Sigmoid colon (tissue), 4 donors: ENCODE measurements around the gene EIF4E.

Experiments used
- POLR2A ChIP-seq, 2 donors: fragments of 450-650 bp; IDR thresholded peaks; one replicate each; pipeline ENCODE4 v1.6.1; 2016; ENCODE audit warnings: antibody characterized with exemption in 2 of 2, mild to moderate bottlenecking in 2 of 2, moderate library complexity in 2 of 2
- POLR2AphosphoS5 ChIP-seq, 4 donors: sonication (generic); formaldehyde crosslinking; IDR thresholded peaks; one replicate each; pipeline ENCODE4 v1.6.1; 2017; ENCODE audit warnings: antibody characterized with exemption in 4 of 4
- TF ChIP-seq, protein P1 (sequence below), 4 experiments: fragments of 450-650 bp in 3 of 4; fragments of 200-600 bp in 1 of 4; IDR thresholded peaks; one replicate each; pipeline ENCODE4 v1.5.1; 2016 to 2019; ENCODE audit warnings: antibody characterized with exemption in 4 of 4, mild to moderate bottlenecking in 3 of 4, moderate library complexity in 2 of 4

DNA sequence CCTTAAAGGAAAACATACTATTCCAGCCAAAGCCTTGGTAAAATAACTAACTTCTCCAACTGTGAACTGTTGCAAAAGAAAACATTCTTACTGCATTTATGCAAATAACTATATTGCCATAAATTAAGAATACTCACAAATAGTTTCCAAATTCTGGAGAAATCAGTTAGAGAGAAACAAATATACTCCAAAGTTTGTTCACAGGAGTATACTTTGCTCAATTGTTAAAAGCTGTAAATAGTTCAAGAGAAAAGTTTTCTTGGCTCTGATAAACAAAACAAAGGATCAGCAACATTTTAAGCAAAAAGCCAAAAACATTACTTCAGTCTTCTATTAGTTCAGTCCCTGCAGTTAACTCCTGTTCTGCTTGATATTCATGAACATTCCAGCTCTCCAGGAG, 83.0 kb downstream of the EIF4E start:
- TF ChIP-seq, protein P1, sequence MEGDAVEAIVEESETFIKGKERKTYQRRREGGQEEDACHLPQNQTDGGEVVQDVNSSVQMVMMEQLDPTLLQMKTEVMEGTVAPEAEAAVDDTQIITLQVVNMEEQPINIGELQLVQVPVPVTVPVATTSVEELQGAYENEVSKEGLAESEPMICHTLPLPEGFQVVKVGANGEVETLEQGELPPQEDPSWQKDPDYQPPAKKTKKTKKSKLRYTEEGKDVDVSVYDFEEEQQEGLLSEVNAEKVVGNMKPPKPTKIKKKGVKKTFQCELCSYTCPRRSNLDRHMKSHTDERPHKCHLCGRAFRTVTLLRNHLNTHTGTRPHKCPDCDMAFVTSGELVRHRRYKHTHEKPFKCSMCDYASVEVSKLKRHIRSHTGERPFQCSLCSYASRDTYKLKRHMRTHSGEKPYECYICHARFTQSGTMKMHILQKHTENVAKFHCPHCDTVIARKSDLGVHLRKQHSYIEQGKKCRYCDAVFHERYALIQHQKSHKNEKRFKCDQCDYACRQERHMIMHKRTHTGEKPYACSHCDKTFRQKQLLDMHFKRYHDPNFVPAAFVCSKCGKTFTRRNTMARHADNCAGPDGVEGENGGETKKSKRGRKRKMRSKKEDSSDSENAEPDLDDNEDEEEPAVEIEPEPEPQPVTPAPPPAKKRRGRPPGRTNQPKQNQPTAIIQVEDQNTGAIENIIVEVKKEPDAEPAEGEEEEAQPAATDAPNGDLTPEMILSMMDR (IDR thresholded peaks at IDR 0.05), result no peak
- TF ChIP-seq POLR2A (IDR thresholded peaks at IDR 0.05), result no peak
- TF ChIP-seq POLR2AphosphoS5 (IDR thresholded peaks at IDR 0.05), result no peak
